CD14-positive monocyte (primary cell): ENCODE results near the gene ZNF672. TPM values are rescaled to one million over a fixed set of nuclear protein-coding genes. Genes with fewer than 3 reads are reported as not detected.

Experiments
- DNase-seq, 3 donors: peaks; one replicate each; pipeline ENCODE4 v3.0.0-alpha.2; 2011 to 2022
- H2AFZ ChIP-seq: 2 replicates; pipeline ENCODE4 v1.6.0; 2012; ENCODE audit warnings: mild to moderate bottlenecking, low read depth, low read length, inconsistent platforms; ENCODE audit not compliant: insufficient read depth, poor library complexity, severe bottlenecking
- H3K27ac ChIP-seq, 2 donors: 1 replicate in 1 of 2; 2 replicates in 1 of 2; pipeline ENCODE4 v1.5.1; 2012 to 2013; ENCODE audit warnings: low read length in 2 of 2, control low read depth in 1 of 2, inconsistent platforms in 1 of 2, low read depth in 1 of 2, mild to moderate bottlenecking in 1 of 2
- H3K27me3 ChIP-seq, 2 donors: one replicate each; pipeline versions ENCODE4 v1.6.0 to v1.6.1; 2011 to 2013; ENCODE audit warnings: low read length in 2 of 2; ENCODE audit not compliant: control insufficient read depth in 2 of 2, insufficient read depth in 2 of 2
- H3K36me3 ChIP-seq, 2 donors: replicated peaks in 1 of 2; 1 replicate in 1 of 2; 2 replicates in 1 of 2; pipeline versions ENCODE4 v1.5.1 to v1.6.1; 2012 to 2013; ENCODE audit warnings: low read length in 2 of 2, control low read depth in 1 of 2, inconsistent platforms in 1 of 2, mild to moderate bottlenecking in 1 of 2; ENCODE audit not compliant: insufficient read depth in 2 of 2, control insufficient read depth in 1 of 2
- H3K4me1 ChIP-seq, 2 donors: 1 replicate in 1 of 2; 2 replicates in 1 of 2; pipeline versions ENCODE4 v1.5.1 to v1.6.1; 2012 to 2013; ENCODE audit warnings: low read length in 2 of 2, control low read depth in 1 of 2, inconsistent platforms in 1 of 2, mild to moderate bottlenecking in 1 of 2, moderate library complexity in 1 of 2; ENCODE audit not compliant: insufficient read depth in 2 of 2, control insufficient read depth in 1 of 2
- H3K4me2 ChIP-seq: replicated peaks from 2 replicates; pipeline ENCODE3; 2012; ENCODE audit warnings: low read length, moderate library complexity, mild to moderate bottlenecking; ENCODE audit not compliant: poor library complexity, severe bottlenecking; ENCODE audit errors: extremely low read depth
- H3K4me3 ChIP-seq, 3 experiments: fragments of 200-600 bp in 1 of 3; sonication (generic) in 1 of 3; replicated peaks in 1 of 3; 1 replicate in 2 of 3; 2 replicates in 1 of 3; pipeline ENCODE4 v1.5.1; 2011 to 2013; ENCODE audit warnings: low read length in 3 of 3, mild to moderate bottlenecking in 3 of 3, control low read depth in 2 of 3, low read depth in 2 of 3, inconsistent platforms in 1 of 3, moderate library complexity in 1 of 3
- H3K79me2 ChIP-seq: 2 replicates; pipeline ENCODE4 v1.6.0; 2012; ENCODE audit warnings: mild to moderate bottlenecking, control low read depth, inconsistent platforms, low read length, moderate library complexity; ENCODE audit not compliant: insufficient read depth
- H3K9ac ChIP-seq: 2 replicates; pipeline ENCODE4 v1.6.0; 2017; ENCODE audit warnings: low read length, mild to moderate bottlenecking; ENCODE audit not compliant: insufficient read depth, poor library complexity, severe bottlenecking
- H3K9me3 ChIP-seq, 2 donors: replicated peaks in 1 of 2; 1 replicate in 1 of 2; 2 replicates in 1 of 2; pipeline versions ENCODE4 v1.5.1 to v1.6.1; 2012 to 2013; ENCODE audit warnings: low read length in 2 of 2, control low read depth in 1 of 2; ENCODE audit not compliant: control insufficient read depth in 1 of 2, insufficient read depth in 1 of 2
- H4K20me1 ChIP-seq: 2 replicates; pipeline ENCODE4 v1.6.0; 2012; ENCODE audit warnings: mild to moderate bottlenecking, low read length, control low read depth, moderate library complexity; ENCODE audit not compliant: insufficient read depth
- H3K27ac Mint-ChIP-seq, 7 donors: one replicate each; pipeline ENCODE4 v1.8.0; 2020; ENCODE audit warnings: mild to moderate bottlenecking in 7 of 7, mixed read lengths in 7 of 7, moderate library complexity in 6 of 7, inconsistent platforms in 2 of 7
- H3K27me3 Mint-ChIP-seq, 3 donors: one replicate each; pipeline ENCODE4 v1.8.0; 2021 to 2022; ENCODE audit warnings: low read depth in 3 of 3, mild to moderate bottlenecking in 3 of 3, mixed read lengths in 3 of 3, moderate library complexity in 3 of 3, inconsistent platforms in 1 of 3
- H3K36me3 Mint-ChIP-seq, 2 donors: one replicate each; pipeline ENCODE4 v1.8.0; 2020; ENCODE audit warnings: mixed read lengths in 2 of 2, inconsistent platforms in 1 of 2, mild to moderate bottlenecking in 1 of 2
- H3K4me1 Mint-ChIP-seq: one replicate; pipeline ENCODE4 v1.8.0; 2020; ENCODE audit warnings: mild to moderate bottlenecking, mixed read lengths
- H3K4me3 Mint-ChIP-seq, 2 donors: one replicate each; pipeline ENCODE4 v1.8.0; 2020; ENCODE audit warnings: mild to moderate bottlenecking in 2 of 2, mixed read lengths in 2 of 2, moderate library complexity in 1 of 2
- H3K9me3 Mint-ChIP-seq, 7 donors: one replicate each; pipeline ENCODE4 v1.8.0; 2020 to 2022; ENCODE audit warnings: mixed read lengths in 7 of 7, mild to moderate bottlenecking in 6 of 7, moderate library complexity in 6 of 7, inconsistent platforms in 2 of 7
- CTCF ChIP-seq: fragments of 200-600 bp; IDR thresholded peaks from one replicate; pipeline ENCODE4 v1.8.0; 2022; ENCODE audit warnings: antibody characterized with exemption, mild to moderate bottlenecking
- WGBS: methylation state at CpG from one replicate; pipeline ENCODE4 v1.1.5; 2013; ENCODE audit warnings: missing lambda C conversion rate; ENCODE audit not compliant: insufficient coverage; 5-methylcytosine and 5-hydroxymethylcytosine counted together
- intact Hi-C, 2 donors: fragments of 100-400 bp; cut with micrococcal nuclease; formaldehyde crosslinking; loops; one replicate each; pipeline versions ENCODE4 v1.15.0 to v1.15.1; 2023
- polyA plus RNA-seq, 3 donors: library from polyadenylated mRNA; depleted of rRNA in 1 of 3; unstranded in 2 of 3; stranded (reverse) in 1 of 3; fragments of 300-500 nt in 2 of 3; fragments of >200 nt in 1 of 3; fragmentation: Illumina TruSeq in 2 of 3; gene quantifications; 1 replicate in 2 of 3; 2 replicates in 1 of 3; pipeline ENCODE4 v1.2.3, GENCODE V29; 2012 to 2021

The ZNF672 gene
- polyA plus RNA-seq, 3 donors: 21.2 to 23.9 (median 23.4) TPM

- Mint-ChIP-seq H3K27ac (no peak overlapping the region), H3K36me3 (peaks cover 64 to 71% of the 10 kb centered on the region in 2 donors)
These were observed 9.3 kb downstream of the ZNF672 start for GRCh38 chr1:248847181-248847955.

More at GRCh38 chr1:248847181-248847955, 9.3 kb downstream of the ZNF672 start:
- Histone ChIP-seq H3K27me3 (no peaks in the 10 kb centered on the region), H2AFZ (no peak overlapping the region), H3K9me3 (no peaks in the 10 kb centered on the region), H3K4me1 (peaks cover 2% of the 10 kb centered on the region in 2 donors), H3K4me2 (no peak overlapping the region), H3K79me2 (peaks cover 22% of the 10 kb centered on the region), H3K27ac (no peak overlapping the region), H3K36me3 (peaks cover 72 to 82% of the 10 kb centered on the region in 2 donors), H3K4me3 (no peak overlapping the region), H4K20me1 (peaks cover 45% of the 10 kb centered on the region), H3K9ac (no peak overlapping the region)
- H3K9me3 Mint-ChIP-seq: peaks cover 0 to 5% (median 0%) of the 10 kb centered on the region in 7 donors
- 98% methylated on average over 76 of the region's 76 CpGs for WGBS
- no peak overlapping the region for H3K4me3 Mint-ChIP-seq
- no peaks in the 10 kb centered on the region for H3K4me1 Mint-ChIP-seq
- H3K27me3 Mint-ChIP-seq: peaks cover 0 to 2% (median 2%) of the 10 kb centered on the region in 3 donors
- TF ChIP-seq CTCF: no peak
- intact Hi-C loops: no loop called here
- no peak for DNase-seq
